Gastroesophageal sphincter (tissue), 3 donors: ENCODE data around the gene ZXDA.

Experiments
- CTCF ChIP-seq, 4 experiments: fragments of 200-600 bp in 2 of 4; fragments of 450-650 bp in 2 of 4; sonication (generic) in 1 of 4; IDR thresholded peaks; one replicate each; pipeline ENCODE4 v1.5.1; 2017 to 2019; ENCODE audit warnings: antibody characterized with exemption in 4 of 4, mild to moderate bottlenecking in 2 of 4, moderate library complexity in 2 of 4
- EP300 ChIP-seq: sonication (generic); formaldehyde crosslinking; IDR thresholded peaks from one replicate; pipeline ENCODE4 v1.6.1; 2017; ENCODE audit warnings: antibody characterized with exemption, mild to moderate bottlenecking
- POLR2A ChIP-seq, 2 donors: fragments of 450-650 bp; IDR thresholded peaks; one replicate each; pipeline ENCODE4 v1.6.1; 2017; ENCODE audit warnings: antibody characterized with exemption in 2 of 2, mild to moderate bottlenecking in 2 of 2, moderate library complexity in 1 of 2
- POLR2AphosphoS5 ChIP-seq: sonication (generic); formaldehyde crosslinking; IDR thresholded peaks from one replicate; pipeline ENCODE4 v1.6.1; 2017; ENCODE audit warnings: antibody characterized with exemption

- TF ChIP-seq CTCF (IDR thresholded peaks at IDR 0.05) (no peak), POLR2AphosphoS5 (no peak), POLR2A (IDR thresholded peaks at IDR 0.05) (no peak), EP300 (no peak)
Measured at GRCh38 chrX:57904176-57904880, 5.9 kb downstream of the ZXDA start.
